Effector CD8-positive, alpha-beta T cell (primary cell): ENCODE results near the gene EIF2S3B.
A peak's percentile ranks its signal among the peaks of the same experiment; 100 is the strongest.

Experiments used
- DNase-seq: peaks from one replicate; lab custom pipeline; 2025; lab: John Stamatoyannopoulos, UW

The EIF2S3B gene

GRCh38 chr12:10554228-10554755 lies 48.6 kb downstream of the EIF2S3B start:
- DNase-seq: peak; percentile 26

GRCh38 chr12:10554756-10555481 lies 49.2 kb downstream of the EIF2S3B start:
- DNase-seq: peak; percentile 42

- DNase-seq: no peak
Measured at GRCh38 chr12:10557329-10557728, 51.6 kb downstream of the EIF2S3B start.

- no peak for DNase-seq
Measured at GRCh38 chr12:10557766-10558165, 52.1 kb downstream of the EIF2S3B start.
